ENCODE measurements around the gene PDZRN3. TPM values are rescaled to one million over a fixed set of nuclear protein-coding genes. Genes with fewer than 3 reads are reported as not detected.

Gene PDZRN3
- total and polyA plus RNA-seq, 2 experiments from 2014 or later, result 7.5 to 14.0 TPM

- H3K4me3 ChIP-seq, result no peak overlapping the region
- peaks cover 6% of the 10 kb centered on the region; the same call in 1 of the 2 replicates for H3F3A ChIP-seq (replicated peaks; ENCODE audit: low read depth)
- Mint-ChIP-seq H3K4me3 (no peak overlapping the region), H3K9me3 (no peaks in the 10 kb centered on the region), H3K4me1 (peaks cover 41% of the 10 kb centered on the region), H3K27me3 (ENCODE audit: insufficient read depth, low read depth, poor library complexity) (peaks cover 9% of the 10 kb centered on the region), H3K36me3 (ENCODE audit: low read depth) (no peaks in the 10 kb centered on the region), H3K27ac (no peak overlapping the region)
- TF ChIP-seq, protein P1, sequence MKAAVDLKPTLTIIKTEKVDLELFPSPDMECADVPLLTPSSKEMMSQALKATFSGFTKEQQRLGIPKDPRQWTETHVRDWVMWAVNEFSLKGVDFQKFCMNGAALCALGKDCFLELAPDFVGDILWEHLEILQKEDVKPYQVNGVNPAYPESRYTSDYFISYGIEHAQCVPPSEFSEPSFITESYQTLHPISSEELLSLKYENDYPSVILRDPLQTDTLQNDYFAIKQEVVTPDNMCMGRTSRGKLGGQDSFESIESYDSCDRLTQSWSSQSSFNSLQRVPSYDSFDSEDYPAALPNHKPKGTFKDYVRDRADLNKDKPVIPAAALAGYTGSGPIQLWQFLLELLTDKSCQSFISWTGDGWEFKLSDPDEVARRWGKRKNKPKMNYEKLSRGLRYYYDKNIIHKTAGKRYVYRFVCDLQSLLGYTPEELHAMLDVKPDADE (IDR thresholded peaks at IDR 0.05), result no peak
- TF ChIP-seq STAT1 (IDR thresholded peaks at IDR 0.05; ENCODE audit: unreplicated experiment) (no peak), ZNF462 (CRISPR knock-in tag; IDR thresholded peaks at IDR 0.05) (no peak), EZH2phosphoT487 (IDR thresholded peaks at IDR 0.05; ENCODE audit: unreplicated experiment) (no peak), CTCF (conservative IDR thresholded peaks at IDR 0.05; ENCODE audit: low read depth in 2 of 2) (no peak), NANOG (IDR thresholded peaks at IDR 0.05; ENCODE audit: borderline replicate concordance) (no peak)
- no peak overlapping the region for H3K27ac ChIP-seq (ENCODE audit: low read depth)
- DNase-seq (ENCODE audit: low spot score), result no peak
- H3K79me2 ChIP-seq (replicated peaks; ENCODE audit: insufficient read depth), result no peaks in the 10 kb centered on the region
- H3K36me3 ChIP-seq (ENCODE audit: insufficient read depth), result no peaks in the 10 kb centered on the region
- peaks cover 36% of the 10 kb centered on the region for H3K4me1 ChIP-seq (ENCODE audit: insufficient read depth)
- no peak for ATAC-seq
- H4K20me1 ChIP-seq (replicated peaks; ENCODE audit: insufficient read depth), result no peaks in the 10 kb centered on the region; the same call in 1 of the 2 replicates
- no peaks in the 10 kb centered on the region for H3K9me2 ChIP-seq (ENCODE audit: insufficient read depth)
- H2AFZ ChIP-seq, result no peak overlapping the region
- no peak overlapping the region for H3K4me2 ChIP-seq
- H3K27me3 ChIP-seq (ENCODE audit: insufficient read depth), result peaks cover 44% of the 10 kb centered on the region
These were observed 111.5 kb downstream of the PDZRN3 start for GRCh38 chr3:73513260-73513659.
